Transverse colon (tissue), 4 donors: Measurements from ENCODE around the gene AVP. TPM values are rescaled to one million over a fixed set of nuclear protein-coding genes. Genes with fewer than 3 reads are reported as not detected.
A peak's percentile ranks its signal among the peaks of the same experiment; 100 is the strongest.

Experiments used
- DNase-seq: peaks from one replicate; pipeline ENCODE4 v3.0.0-alpha.2; 2019
- H3K27ac ChIP-seq, 4 donors: fragments of 200-600 bp; sonication (generic); 2 replicates each; pipeline ENCODE4 v1.5.1; 2016 to 2018; ENCODE audit warnings: inconsistent platforms in 4 of 4
- H3K27me3 ChIP-seq: fragments of 200-600 bp; sonication (generic); 2 replicates; pipeline ENCODE4 v1.5.1; 2017; ENCODE audit warnings: inconsistent platforms
- H3K36me3 ChIP-seq, 4 donors: fragments of 200-600 bp; sonication (generic); 2 replicates each; pipeline ENCODE4 v1.5.1; 2017 to 2019; ENCODE audit warnings: inconsistent platforms in 4 of 4
- H3K4me1 ChIP-seq, 4 donors: fragments of 200-600 bp; sonication (generic); 2 replicates each; pipeline ENCODE4 v1.5.1; 2017 to 2020; ENCODE audit warnings: inconsistent platforms in 4 of 4
- H3K4me3 ChIP-seq, 4 donors: fragments of 200-600 bp; sonication (generic); 1 replicate in 1 of 4; 2 replicates in 3 of 4; pipeline versions ENCODE4 v1.5.1 to v1.6.1; 2017 to 2019; ENCODE audit warnings: inconsistent platforms in 4 of 4
- H3K9me3 ChIP-seq, 2 donors: fragments of 200-600 bp; sonication (generic); 2 replicates each; pipeline ENCODE4 v1.5.1; 2017 to 2019; ENCODE audit warnings: inconsistent platforms in 2 of 2
- CTCF ChIP-seq, 5 experiments: fragments of 200-600 bp in 3 of 5; fragments of 450-650 bp in 2 of 5; sonication (generic) in 3 of 5; IDR thresholded peaks; 1 replicate in 2 of 5; 2 replicates in 3 of 5; pipeline ENCODE4 v1.5.1; 2016 to 2017; ENCODE audit warnings: antibody characterized with exemption in 5 of 5, inconsistent platforms in 3 of 5, mild to moderate bottlenecking in 2 of 5, moderate library complexity in 1 of 5
- EP300 ChIP-seq: sonication (generic); formaldehyde crosslinking; IDR thresholded peaks from one replicate; pipeline ENCODE4 v1.6.1; 2017; ENCODE audit warnings: antibody characterized with exemption, low read depth
- POLR2A ChIP-seq: fragments of 450-650 bp; IDR thresholded peaks from one replicate; pipeline ENCODE4 v1.6.1; 2016; ENCODE audit warnings: antibody characterized with exemption, mild to moderate bottlenecking, moderate library complexity
- POLR2AphosphoS5 ChIP-seq, 3 donors: sonication (generic); formaldehyde crosslinking; IDR thresholded peaks; one replicate each; pipeline ENCODE4 v1.6.1; 2016; ENCODE audit warnings: antibody characterized with exemption in 3 of 3
- WGBS, 2 donors: methylation state at CpG; one replicate each; pipeline ENCODE4 v1.1.5; 2018; ENCODE audit warnings: low coverage in 1 of 2; 5-methylcytosine and 5-hydroxymethylcytosine counted together
- in situ Hi-C, 4 donors: fragments of 200-750 bp; cut with MboI; loops; one replicate each; pipeline versions ENCODE4 v1.15.0 to v1.15.1; 2017; ENCODE audit warnings: low sequenced_read_pairs in 3 of 4, low pct_ligation_motif_present in 1 of 4, low pct_unique_long_range_greater_than_20kb in 1 of 4
- intact Hi-C: fragments of 100-400 bp; cut with DNase I; formaldehyde crosslinking; loops from one replicate; pipeline ENCODE4 v1.15.1; 2023; ENCODE audit warnings: low total_unique reads
- total RNA-seq, 4 donors: library from RNA; depleted of rRNA; stranded (reverse); fragments of >200 nt; gene quantifications; one replicate each; pipeline ENCODE4 v1.1.0, GENCODE V29; 2016

AVP gene
- total RNA-seq, 4 donors from 2014 or later = not detected

- H3K9me3 ChIP-seq = no peaks in the 10 kb centered on the region
- no peaks in the 10 kb centered on the region for H3K36me3 ChIP-seq
- WGBS, 2 donors = 85% methylated on average over 7 of the region's 7 CpGs; no CpG with 5 or more reads in 1 of the 2 donors
- no peak for DNase-seq
- peaks cover 60% of the 10 kb centered on the region for H3K27me3 ChIP-seq
- TF ChIP-seq POLR2AphosphoS5 (IDR thresholded peaks at IDR 0.05) = no peak
- TF ChIP-seq CTCF (IDR thresholded peaks at IDR 0.05) = no peak
- no peak for TF ChIP-seq POLR2A
- intact Hi-C loops (no loop called here), in situ Hi-C loops (no loop called here)
- H3K4me3 ChIP-seq = no peak overlapping the region
- H3K27ac ChIP-seq = no peak overlapping the region
- H3K4me1 ChIP-seq = peaks cover 0 to 10% (median 5%) of the 10 kb centered on the region in 4 donors
Measured at GRCh38 chr20:3088031-3088430, 3.5 kb upstream of the AVP start.

GRCh38 chr20:3085571-3086072 lies 1.1 kb upstream of the AVP start:
- no peak for DNase-seq
- H3K4me1 ChIP-seq = peaks cover 0 to 12% (median 10%) of the 10 kb centered on the region in 4 donors
- no peaks in the 10 kb centered on the region for H3K36me3 ChIP-seq
- intact Hi-C loops = no loop called here
- no peak overlapping the region for H3K27ac ChIP-seq
- in situ Hi-C loops = no loop called here
- H3K9me3 ChIP-seq = no peaks in the 10 kb centered on the region
- TF ChIP-seq POLR2A (no peak), CTCF (IDR thresholded peaks at IDR 0.05) (no peak), EP300 (no peak), POLR2AphosphoS5 (IDR thresholded peaks at IDR 0.05) (no peak)
- WGBS, 2 donors = 89% methylated on average over 7 of the region's 8 CpGs; no CpG with 5 or more reads in 1 of the 2 donors
- no peak overlapping the region for H3K4me3 ChIP-seq
- H3K27me3 ChIP-seq = peaks cover 62% of the 10 kb centered on the region

GRCh38 chr20:3084986-3085360 lies 449 bp upstream of the AVP start:
- H3K4me1 ChIP-seq = peaks cover 0 to 12% (median 10%) of the 10 kb centered on the region in 4 donors
- H3K27me3 ChIP-seq = peaks cover 62% of the 10 kb centered on the region
- WGBS, 2 donors = 86 to 93% methylated on average over 3 to 7 of the region's 7 CpGs
- H3K9me3 ChIP-seq = no peaks in the 10 kb centered on the region
- no peak overlapping the region for H3K4me3 ChIP-seq
- TF ChIP-seq CTCF (IDR thresholded peaks at IDR 0.05) = no peak
- TF ChIP-seq POLR2AphosphoS5 (IDR thresholded peaks at IDR 0.05) = no peak
- TF ChIP-seq POLR2A = no peak
- no peak for TF ChIP-seq EP300
- intact Hi-C loops = no loop called here
- H3K36me3 ChIP-seq = no peaks in the 10 kb centered on the region
- no peak overlapping the region for H3K27ac ChIP-seq
- DNase-seq = no peak
- in situ Hi-C loops = no loop called here

- no peak for DNase-seq
- in situ Hi-C loops = no loop called here
- Histone ChIP-seq H3K4me3 (peak overlapping the region in 3 of 4 donors; percentile 17 to 45 (median 31)), H3K9me3 (no peaks in the 10 kb centered on the region), H3K27me3 (peaks cover 69% of the 10 kb centered on the region), H3K36me3 (no peaks in the 10 kb centered on the region), H3K4me1 (peaks cover 0 to 12% (median 10%) of the 10 kb centered on the region in 4 donors), H3K27ac (no peak overlapping the region)
- WGBS, 2 donors = 19% methylated on average over 51 of the region's 76 CpGs; no CpG with 5 or more reads in 1 of the 2 donors
- TF ChIP-seq EP300 (no peak), CTCF (IDR thresholded peaks at IDR 0.05) (no peak), POLR2AphosphoS5 (IDR thresholded peaks at IDR 0.05) (no peak), POLR2A (no peak)
- intact Hi-C loops = no loop called here
Measured at GRCh38 chr20:3082955-3083952, 1.3 kb downstream of the AVP start.
